B cell (primary cell): ENCODE measurements around the gene NEDD1. TPM values are rescaled to one million over a fixed set of nuclear protein-coding genes. Genes with fewer than 3 reads are reported as not detected.

ENCODE experiments used
- ATAC-seq: fragments of 200-7000 bp; cut with Tn5 transposase; one replicate; pipeline ENCODE4 v1.10.0; 2021; ENCODE audit warnings: low read depth, mild to moderate bottlenecking, moderate number of reproducible peaks, moderate library complexity
- CTCF ChIA-PET: fragments of 350-600 bp; sonication (Branson Sonifier 250); formaldehyde crosslinking; loops from one replicate; lab custom pipeline; 2021; ENCODE audit warnings: antibody characterized with exemption, inconsistent platforms; lab: Charles Lee
- POLR2A ChIA-PET: fragments of 350-600 bp; sonication (Branson Sonifier 250); formaldehyde crosslinking; loops from one replicate; lab custom pipeline; 2021; ENCODE audit warnings: antibody characterized with exemption; lab: Charles Lee
- DNase-seq: peaks from one replicate; pipeline ENCODE4 v3.0.0; 2013
- H2AFZ ChIP-seq: 2 replicates; pipeline ENCODE4 v1.6.1; 2012; ENCODE audit warnings: mild to moderate bottlenecking, low read depth, low read length; ENCODE audit not compliant: insufficient read depth, poor library complexity, severe bottlenecking
- H3K27ac ChIP-seq, 2 donors: 1 replicate in 1 of 2; 2 replicates in 1 of 2; pipeline ENCODE4 v1.5.1; 2012 to 2013; ENCODE audit warnings: low read length in 2 of 2, mild to moderate bottlenecking in 2 of 2, moderate library complexity in 1 of 2
- H3K27me3 ChIP-seq, 4 experiments: fragments of 200-600 bp in 1 of 4; sonication (generic) in 1 of 4; replicated peaks in 1 of 4; 1 replicate in 2 of 4; 2 replicates in 2 of 4; pipeline versions ENCODE4 v1.6.1 to v1.7.0; 2013 to 2016; ENCODE audit warnings: low read length in 3 of 4, mild to moderate bottlenecking in 2 of 4, mixed read lengths in 1 of 4, moderate library complexity in 1 of 4; ENCODE audit not compliant: insufficient read depth in 4 of 4, control insufficient read depth in 3 of 4; ENCODE audit errors: control extremely low read depth in 1 of 4
- H3K36me3 ChIP-seq, 2 experiments: replicated peaks in 1 of 2; 1 replicate in 1 of 2; 2 replicates in 1 of 2; pipeline versions ENCODE4 v1.6.1 to v1.7.1; 2013; ENCODE audit warnings: low read length in 1 of 2; ENCODE audit not compliant: insufficient read depth in 2 of 2, control insufficient read depth in 1 of 2; ENCODE audit errors: control extremely low read depth in 1 of 2, extremely low read depth in 1 of 2
- H3K4me1 ChIP-seq, 2 donors: fragments of 200-600 bp in 1 of 2; sonication (generic) in 1 of 2; 1 replicate in 1 of 2; 2 replicates in 1 of 2; pipeline versions ENCODE4 v1.5.1 to v1.6.1; 2013 to 2017; ENCODE audit warnings: low read length in 2 of 2; ENCODE audit not compliant: control insufficient read depth in 2 of 2, insufficient read depth in 2 of 2
- H3K4me2 ChIP-seq: replicated peaks from 2 replicates; pipeline ENCODE3; 2012; ENCODE audit warnings: mild to moderate bottlenecking, low read depth, low read length; ENCODE audit not compliant: poor library complexity, severe bottlenecking
- H3K4me3 ChIP-seq, 5 experiments: fragments of 200-600 bp in 1 of 5; sonication (generic) in 1 of 5; 1 replicate in 3 of 5; 2 replicates in 2 of 5; pipeline versions ENCODE4 v1.5.1 to v1.7.0; 2011 to 2016; ENCODE audit warnings: low read length in 4 of 5, mild to moderate bottlenecking in 4 of 5, low read depth in 2 of 5, control low read depth in 1 of 5, moderate library complexity in 1 of 5; ENCODE audit not compliant: insufficient read depth in 1 of 5; ENCODE audit errors: control extremely low read depth in 1 of 5, extremely low read depth in 1 of 5
- H3K79me2 ChIP-seq: fragments of 200-600 bp; sonication (generic); one replicate; pipeline ENCODE4 v1.6.0; 2016; ENCODE audit warnings: low read length; ENCODE audit not compliant: control insufficient read depth, insufficient read depth
- H3K9ac ChIP-seq: fragments of 200-600 bp; sonication (generic); 2 replicates; pipeline ENCODE4 v1.6.1; 2017; ENCODE audit warnings: mild to moderate bottlenecking, low read length, moderate library complexity
- H3K9me3 ChIP-seq, 3 donors: one replicate each; pipeline versions ENCODE4 v1.6.1 to v1.7.1; 2013; ENCODE audit warnings: low read length in 2 of 3; ENCODE audit not compliant: control insufficient read depth in 2 of 3, insufficient read depth in 1 of 3; ENCODE audit errors: control extremely low read depth in 1 of 3
- H4K20me1 ChIP-seq: 2 replicates; pipeline ENCODE4 v1.6.0; 2012; ENCODE audit warnings: mild to moderate bottlenecking, low read length; ENCODE audit not compliant: insufficient read depth, control insufficient read depth, poor library complexity, severe bottlenecking
- H3K27ac Mint-ChIP-seq: one replicate; pipeline ENCODE4 v1.8.0; 2021; ENCODE audit warnings: mixed read lengths
- H3K27me3 Mint-ChIP-seq: one replicate; pipeline ENCODE4 v1.8.0; 2021; ENCODE audit warnings: mixed read lengths
- H3K4me1 Mint-ChIP-seq: one replicate; pipeline ENCODE4 v1.8.0; 2021; ENCODE audit warnings: mixed read lengths
- H3K4me3 Mint-ChIP-seq: one replicate; pipeline ENCODE4 v1.8.0; 2021; ENCODE audit warnings: mixed read lengths
- H3K9me3 Mint-ChIP-seq: one replicate; pipeline ENCODE4 v1.8.0; 2022; ENCODE audit warnings: mixed read lengths; ENCODE audit not compliant: insufficient read depth
- EZH2 ChIP-seq: IDR thresholded peaks from 2 replicates; pipeline ENCODE4 v1.6.1; 2012; ENCODE audit warnings: borderline replicate concordance, low read depth, mild to moderate bottlenecking, moderate library complexity, low read length; ENCODE audit not compliant: insufficient read depth, poor library complexity, severe bottlenecking
- WGBS: methylation state at CpG from one replicate; pipeline ENCODE4 v1.1.5; 2013; ENCODE audit warnings: missing lambda C conversion rate; ENCODE audit not compliant: insufficient coverage; 5-methylcytosine and 5-hydroxymethylcytosine counted together
- intact Hi-C: fragments of 100-400 bp; cut with micrococcal nuclease; formaldehyde crosslinking; loops from one replicate; pipeline ENCODE4 v1.10.0; 2022
- polyA plus RNA-seq: library from polyadenylated mRNA; depleted of rRNA; stranded (reverse); fragments of >200 nt; gene quantifications from 2 replicates; pipeline ENCODE4 v1.2.3, GENCODE V29; 2012
- total RNA-seq, 2 donors: library from RNA; stranded (reverse); fragments of 120-200 nt in 1 of 2; gene quantifications; 1 replicate in 1 of 2; 2 replicates in 1 of 2; pipeline versions ENCODE4 v1.2.3 to v1.2.4, GENCODE V29; 2013 to 2022
- TF ChIP-seq, protein P1 (sequence below): fragments of 200-600 bp; IDR thresholded peaks from one replicate; pipeline ENCODE4 v1.8.0; 2022; ENCODE audit warnings: antibody characterized with exemption, mild to moderate bottlenecking

Gene NEDD1
- total and polyA plus RNA-seq, 2 donors (not counting 1 experiment from before 2014, with no cell fraction given) = 7.4 to 20.3 TPM

GRCh38 chr12:96883571-96883970 is 23.5 kb upstream of the NEDD1 start:
- H3K27ac Mint-ChIP-seq = no peak overlapping the region
- TF ChIP-seq, protein P1, sequence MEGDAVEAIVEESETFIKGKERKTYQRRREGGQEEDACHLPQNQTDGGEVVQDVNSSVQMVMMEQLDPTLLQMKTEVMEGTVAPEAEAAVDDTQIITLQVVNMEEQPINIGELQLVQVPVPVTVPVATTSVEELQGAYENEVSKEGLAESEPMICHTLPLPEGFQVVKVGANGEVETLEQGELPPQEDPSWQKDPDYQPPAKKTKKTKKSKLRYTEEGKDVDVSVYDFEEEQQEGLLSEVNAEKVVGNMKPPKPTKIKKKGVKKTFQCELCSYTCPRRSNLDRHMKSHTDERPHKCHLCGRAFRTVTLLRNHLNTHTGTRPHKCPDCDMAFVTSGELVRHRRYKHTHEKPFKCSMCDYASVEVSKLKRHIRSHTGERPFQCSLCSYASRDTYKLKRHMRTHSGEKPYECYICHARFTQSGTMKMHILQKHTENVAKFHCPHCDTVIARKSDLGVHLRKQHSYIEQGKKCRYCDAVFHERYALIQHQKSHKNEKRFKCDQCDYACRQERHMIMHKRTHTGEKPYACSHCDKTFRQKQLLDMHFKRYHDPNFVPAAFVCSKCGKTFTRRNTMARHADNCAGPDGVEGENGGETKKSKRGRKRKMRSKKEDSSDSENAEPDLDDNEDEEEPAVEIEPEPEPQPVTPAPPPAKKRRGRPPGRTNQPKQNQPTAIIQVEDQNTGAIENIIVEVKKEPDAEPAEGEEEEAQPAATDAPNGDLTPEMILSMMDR = no peak
- TF ChIP-seq EZH2 = no peak
- Histone ChIP-seq H3K4me2 (no peak overlapping the region), H3K9ac (no peak overlapping the region), H3K4me3 (no peak overlapping the region), H3K27ac (no peak overlapping the region), H3K36me3 (no peaks in the 10 kb centered on the region), H3K27me3 (peaks cover 0 to 4% (median 0%) of the 10 kb centered on the region in 4 experiments), H3K79me2 (no peaks in the 10 kb centered on the region), H3K9me3 (no peaks in the 10 kb centered on the region), H4K20me1 (no peaks in the 10 kb centered on the region), H2AFZ (no peak overlapping the region), H3K4me1 (no peaks in the 10 kb centered on the region)
- H3K9me3 Mint-ChIP-seq = peaks cover 2% of the 10 kb centered on the region
- ATAC-seq = no peak
- intact Hi-C loops = no loop called here
- H3K4me3 Mint-ChIP-seq = no peak overlapping the region
- no peak for DNase-seq
- H3K4me1 Mint-ChIP-seq = no peaks in the 10 kb centered on the region
- ChIA-PET CTCF (no interaction called here), POLR2A (no interaction called here)
- no CpG with 5 or more reads among the region's 4 CpGs for WGBS
- H3K27me3 Mint-ChIP-seq = peaks cover 11% of the 10 kb centered on the region

GRCh38 chr12:96886998-96887677 is 19.9 kb upstream of the NEDD1 start:
- Mint-ChIP-seq H3K4me3 (no peak overlapping the region), H3K27ac (no peak overlapping the region), H3K4me1 (no peaks in the 10 kb centered on the region), H3K27me3 (peaks cover 20% of the 10 kb centered on the region), H3K9me3 (no peaks in the 10 kb centered on the region)
- H3K27ac ChIP-seq = no peak overlapping the region
- POLR2A ChIA-PET = no interaction called here
- 71% methylated on average over 3 of the region's 4 CpGs for WGBS
- H3K4me1 ChIP-seq = no peaks in the 10 kb centered on the region
- DNase-seq = no peak
- H3K36me3 ChIP-seq = no peaks in the 10 kb centered on the region
- CTCF ChIA-PET = no interaction called here
- H3K9me3 ChIP-seq = no peaks in the 10 kb centered on the region
- no peak overlapping the region for H3K4me2 ChIP-seq
- intact Hi-C loops = no loop called here
- no peak for ATAC-seq
- no peak overlapping the region for H3K9ac ChIP-seq
- H3K4me3 ChIP-seq = no peak overlapping the region
- no peaks in the 10 kb centered on the region for H4K20me1 ChIP-seq
- no peaks in the 10 kb centered on the region for H3K79me2 ChIP-seq
- peaks cover 0 to 6% (median 1%) of the 10 kb centered on the region in 4 experiments for H3K27me3 ChIP-seq
- no peak overlapping the region for H2AFZ ChIP-seq
- TF ChIP-seq, protein P1 = no peak
- TF ChIP-seq EZH2 = no peak
